Measurements from ENCODE around the gene TRIP10. TPM values are rescaled to one million over a fixed set of nuclear protein-coding genes. Genes with fewer than 3 reads are reported as not detected.

TRIP10 gene
- polyA plus RNA-seq, 1 donor, result 58.5 TPM

DNA sequence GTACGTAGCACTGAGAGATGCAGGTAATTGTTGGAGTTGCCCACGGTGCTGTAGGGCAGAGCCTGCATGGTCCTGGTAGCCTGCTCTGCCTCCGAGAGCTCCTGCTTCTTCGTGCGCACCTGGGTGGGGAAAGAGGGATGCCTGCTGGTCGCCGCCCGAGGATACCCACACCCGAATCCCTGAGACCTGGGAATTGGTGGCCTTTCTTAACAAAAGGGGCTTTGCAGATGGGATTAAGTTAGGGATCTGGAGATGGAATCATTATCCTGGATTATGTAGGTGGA lies 28.5 kb upstream of the TRIP10 start:
- no peak for DNase-seq (ENCODE audit: low read depth)

DNA sequence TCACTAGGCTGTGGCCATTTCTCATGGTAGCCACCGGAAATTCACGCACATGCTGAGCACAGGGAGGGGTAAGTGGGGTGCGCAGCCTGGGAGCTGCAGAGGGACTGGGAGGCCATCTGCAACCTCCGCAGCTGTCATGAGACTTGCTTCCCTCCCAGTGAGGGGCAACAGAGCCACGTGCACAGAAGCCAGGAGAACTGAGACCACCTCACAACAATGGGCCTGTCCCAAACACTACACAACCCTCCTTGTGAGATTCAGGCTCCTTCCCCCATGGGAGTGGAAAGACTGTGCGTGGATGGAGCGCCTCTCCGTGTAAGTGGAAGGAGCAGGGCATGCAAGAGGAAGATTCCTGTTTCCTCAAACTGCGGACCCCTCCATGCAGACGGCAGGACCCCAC lies 27.9 kb upstream of the TRIP10 start:
- no peak for DNase-seq (ENCODE audit: low read depth)

DNA sequence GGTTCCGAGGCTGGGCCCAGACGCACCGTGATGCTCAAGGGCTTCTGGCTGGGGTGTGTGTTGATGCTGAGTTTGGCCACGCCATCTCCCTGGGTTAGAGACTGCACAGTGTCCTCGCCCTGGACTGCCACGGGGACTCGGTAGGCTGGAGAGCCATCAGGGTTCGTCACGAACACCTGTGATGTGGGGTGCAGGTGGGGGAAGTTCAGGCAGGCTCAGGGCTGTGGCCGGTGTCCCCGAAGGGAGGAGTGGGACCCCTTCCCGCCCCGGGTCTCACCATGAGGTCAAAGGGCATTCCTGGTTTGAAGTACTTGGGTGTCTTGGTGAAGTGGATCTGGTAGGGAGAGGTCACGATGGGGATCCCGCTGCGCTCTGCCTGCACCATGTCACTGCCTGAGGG lies 27.2 kb upstream of the TRIP10 start:
- no peak for DNase-seq (ENCODE audit: low read depth)

DNA sequence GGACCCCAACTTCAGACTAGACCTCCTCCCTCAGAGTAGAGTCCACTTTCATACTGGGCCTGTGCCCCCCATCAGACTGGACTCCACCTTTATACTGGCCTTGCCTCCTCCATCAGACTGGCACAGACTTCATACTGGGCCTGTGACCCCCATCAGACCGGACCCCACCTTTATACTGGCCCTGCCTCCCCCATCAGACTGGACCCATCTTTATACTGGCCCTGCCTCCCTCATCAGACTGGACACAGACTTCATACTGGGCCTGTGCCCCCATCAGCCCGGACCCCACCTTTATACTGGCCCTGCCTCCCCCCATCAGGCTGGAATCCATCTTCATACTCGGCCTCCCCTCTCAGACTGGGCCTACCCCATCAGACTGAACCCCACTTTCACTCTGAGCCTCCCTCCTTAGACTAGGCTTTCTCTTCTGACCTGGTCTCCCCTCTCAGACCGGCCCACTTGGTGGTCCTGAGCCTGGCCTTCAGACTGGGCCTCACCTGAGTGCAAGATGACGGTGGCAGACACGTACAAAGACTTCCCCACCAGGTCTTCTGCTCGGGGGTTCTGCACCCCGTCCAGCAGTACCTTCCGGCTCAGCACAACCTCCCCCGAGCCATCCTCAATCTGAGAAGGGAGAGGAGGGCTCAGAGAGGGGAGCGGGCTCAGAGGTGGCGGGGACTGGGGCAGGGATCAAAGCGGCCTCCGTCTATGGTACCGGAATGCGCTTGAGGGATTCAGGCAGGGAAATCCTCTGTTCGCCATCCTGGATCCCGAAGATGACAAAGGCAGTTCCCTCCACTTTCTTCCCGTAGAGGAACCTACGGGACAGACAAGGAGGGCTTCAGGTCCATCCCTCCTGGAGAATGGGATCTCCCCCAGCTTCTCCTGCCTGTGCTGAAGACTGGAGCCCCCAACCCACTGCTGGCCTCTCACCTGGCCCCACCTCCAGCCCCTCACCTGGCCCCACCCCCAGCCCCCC lies 26.5 kb upstream of the TRIP10 start:
- DNase-seq (ENCODE audit: low read depth), result no peak

DNA sequence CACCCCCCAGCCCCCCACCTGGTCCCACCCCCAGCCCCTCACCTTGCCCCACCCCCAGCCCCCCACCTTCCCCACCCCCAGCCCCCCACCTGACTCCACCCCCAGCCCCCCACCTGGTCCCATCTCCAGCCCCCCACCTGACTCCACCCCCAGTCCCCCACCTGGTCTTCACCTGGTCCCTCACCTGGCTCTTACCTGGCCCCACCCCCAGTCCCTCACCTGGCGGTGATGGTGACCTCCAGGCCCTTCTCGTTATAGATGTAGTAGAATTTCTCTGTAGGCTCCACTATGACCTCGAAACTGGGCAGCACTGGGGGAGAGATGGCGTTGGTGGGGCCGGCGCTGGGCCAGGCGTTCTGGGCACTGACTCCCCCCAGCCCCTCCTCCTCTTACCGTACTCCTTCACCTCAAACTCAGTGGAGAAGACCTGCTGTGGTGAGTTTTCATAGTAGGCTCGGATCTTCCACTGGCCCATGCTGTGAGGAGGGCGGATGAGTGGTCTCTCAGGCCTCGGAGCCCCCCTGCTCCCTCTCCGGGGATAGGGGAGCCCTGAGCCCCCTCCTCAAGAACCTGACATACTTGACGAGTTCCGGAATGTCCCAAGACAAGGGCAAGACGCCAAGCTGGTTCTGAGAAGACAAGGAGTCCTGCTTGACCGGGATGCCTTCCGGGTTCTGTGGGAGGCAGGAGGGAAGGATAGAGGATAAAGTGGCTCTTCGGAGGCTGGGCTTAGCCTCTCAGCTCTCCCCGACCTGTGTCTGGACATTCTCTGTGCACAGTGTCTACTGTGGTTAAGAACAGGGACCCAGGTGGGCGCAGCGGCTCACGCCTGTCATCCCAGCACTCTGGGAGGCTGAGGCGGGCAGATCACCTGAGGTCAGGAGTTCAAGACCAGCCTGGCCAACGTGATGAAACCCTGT lies 25.4 kb upstream of the TRIP10 start:
- no peak for DNase-seq (ENCODE audit: low read depth)

DNA sequence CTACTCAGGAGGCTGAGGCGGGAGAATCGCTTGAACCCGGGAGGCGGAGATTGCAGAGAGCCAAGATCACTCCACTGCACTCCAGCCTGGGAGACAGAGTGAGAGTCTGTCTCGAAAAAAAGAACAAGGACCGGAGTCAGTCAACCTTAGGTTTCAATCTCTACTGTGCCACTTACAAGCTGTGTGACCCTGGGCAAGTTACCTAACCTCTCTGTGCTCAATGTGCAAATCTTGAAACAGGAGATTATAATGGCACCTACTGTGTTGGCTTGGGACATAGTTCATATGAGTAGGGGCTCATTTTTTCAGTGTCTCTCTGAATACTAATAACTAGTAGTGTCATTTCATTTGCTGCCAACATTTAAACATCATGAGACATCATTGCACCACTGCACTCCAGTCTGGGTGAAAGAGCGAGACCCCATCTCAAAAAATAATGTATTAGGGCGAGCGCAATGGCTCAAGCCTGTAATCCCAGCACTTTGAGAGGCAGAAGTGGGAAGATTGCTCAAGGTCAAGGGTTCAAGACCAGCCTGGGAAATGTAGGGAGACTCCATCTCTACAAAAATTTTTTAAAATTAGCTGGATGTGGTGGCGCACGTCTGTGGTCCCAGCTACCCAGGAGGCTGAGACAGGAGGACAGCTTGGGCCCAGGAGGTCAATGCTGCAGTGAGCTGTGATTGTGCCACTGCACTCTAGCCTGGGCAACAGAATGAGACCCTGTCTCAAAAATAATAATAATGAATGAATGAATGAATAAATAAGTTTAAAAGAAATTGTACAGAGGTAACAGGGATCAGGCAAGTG lies 24.5 kb upstream of the TRIP10 start:
- no peak for DNase-seq (ENCODE audit: low read depth)

DNA sequence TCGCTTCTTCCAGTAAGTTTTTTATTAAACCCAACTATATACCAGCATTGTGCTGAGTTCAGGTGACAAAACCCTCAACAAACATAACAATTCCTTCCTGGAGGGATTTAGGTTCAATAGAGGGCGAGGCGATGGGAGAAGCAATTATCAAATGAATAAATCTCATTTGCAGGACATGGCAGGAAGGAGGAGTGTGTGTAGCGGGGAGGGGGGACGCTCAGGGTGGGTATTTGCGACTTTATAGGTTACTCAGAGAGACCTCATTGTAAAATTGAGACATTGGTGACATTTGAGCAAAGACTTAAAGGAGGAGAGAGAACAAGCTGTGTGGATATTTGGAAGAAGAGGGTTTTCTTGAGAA lies 22.9 kb upstream of the TRIP10 start:
- no peak for DNase-seq (ENCODE audit: low read depth)

DNA sequence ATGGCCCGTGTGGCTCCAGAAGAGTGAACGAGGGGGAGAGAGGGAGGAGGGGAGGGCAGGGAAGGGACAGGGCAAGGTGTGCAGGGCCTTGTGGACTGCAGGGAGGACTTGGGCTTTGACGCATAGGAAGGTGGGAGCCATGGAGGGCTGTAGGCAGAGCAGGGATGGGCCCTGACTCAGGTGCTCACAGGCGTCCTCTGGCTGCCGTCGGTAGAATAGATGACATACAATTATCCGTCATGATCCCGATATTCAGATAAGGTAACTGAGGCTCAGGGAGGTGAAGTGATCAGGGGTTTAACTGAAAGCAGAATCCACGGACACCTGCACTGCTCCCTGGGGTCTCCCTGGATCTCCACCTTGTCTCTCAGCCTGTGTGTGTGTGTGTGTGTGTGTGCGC lies 22.4 kb upstream of the TRIP10 start:
- DNase-seq (ENCODE audit: low read depth), result no peak

DNA sequence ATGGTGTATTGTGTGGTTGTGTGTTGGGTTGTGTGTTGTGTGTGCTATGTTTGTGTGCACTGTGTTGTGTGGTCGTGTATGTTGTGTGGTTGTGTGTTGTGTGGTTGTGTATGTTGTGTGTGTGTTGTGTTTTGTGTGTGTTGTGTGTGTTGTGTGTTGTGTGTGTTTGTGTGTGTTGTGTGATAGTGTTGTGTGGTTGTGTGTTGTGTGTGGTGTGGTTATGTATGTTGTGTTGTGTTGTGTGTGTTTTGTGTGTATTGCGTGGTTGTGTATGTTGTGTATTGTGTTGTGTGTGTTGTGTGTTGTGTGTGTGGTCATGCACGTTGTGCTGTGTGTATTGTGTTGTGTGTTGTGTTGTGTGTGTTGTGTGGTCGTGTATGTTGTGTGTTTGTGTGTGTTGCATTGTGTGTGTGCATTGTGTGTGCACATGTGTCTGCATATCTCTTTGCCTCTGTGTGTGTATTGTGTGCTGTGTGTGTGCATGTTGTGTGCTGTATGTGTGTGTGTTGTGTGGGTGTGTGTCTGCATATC lies 22.0 kb upstream of the TRIP10 start:
- no peak for DNase-seq (ENCODE audit: low read depth)

DNA sequence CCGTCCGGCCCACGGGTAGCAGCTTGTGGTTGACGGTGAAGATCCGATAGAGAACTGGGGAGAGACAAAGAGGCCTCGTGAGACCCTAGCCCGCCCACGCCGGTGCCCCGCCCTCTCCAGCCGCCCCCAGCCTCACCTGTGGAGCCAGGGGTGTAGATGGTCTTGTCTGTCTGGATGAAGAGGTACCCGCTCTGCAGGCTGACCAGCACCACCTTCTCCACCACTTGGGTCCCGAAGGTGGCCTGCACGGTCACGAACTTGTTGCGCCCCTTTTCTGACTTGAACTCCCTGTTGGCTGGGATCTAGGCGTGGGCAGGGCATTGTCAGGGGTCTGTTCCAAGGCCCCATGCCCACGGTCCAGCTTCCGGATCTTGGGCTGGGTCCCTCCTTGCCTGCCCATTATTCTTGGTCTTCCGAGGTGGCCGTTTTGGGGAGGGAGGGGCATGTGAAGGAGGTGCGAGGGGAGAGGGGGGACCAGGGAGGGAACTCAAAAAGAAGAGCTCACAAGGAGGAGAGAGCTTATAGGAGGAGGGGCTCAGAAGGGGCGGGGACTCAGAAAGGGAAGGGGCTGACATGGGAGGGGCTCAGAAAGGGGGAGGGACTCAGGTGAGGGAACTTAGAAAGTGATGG lies 21.3 kb upstream of the TRIP10 start:
- no peak for DNase-seq (ENCODE audit: low read depth)

DNA sequence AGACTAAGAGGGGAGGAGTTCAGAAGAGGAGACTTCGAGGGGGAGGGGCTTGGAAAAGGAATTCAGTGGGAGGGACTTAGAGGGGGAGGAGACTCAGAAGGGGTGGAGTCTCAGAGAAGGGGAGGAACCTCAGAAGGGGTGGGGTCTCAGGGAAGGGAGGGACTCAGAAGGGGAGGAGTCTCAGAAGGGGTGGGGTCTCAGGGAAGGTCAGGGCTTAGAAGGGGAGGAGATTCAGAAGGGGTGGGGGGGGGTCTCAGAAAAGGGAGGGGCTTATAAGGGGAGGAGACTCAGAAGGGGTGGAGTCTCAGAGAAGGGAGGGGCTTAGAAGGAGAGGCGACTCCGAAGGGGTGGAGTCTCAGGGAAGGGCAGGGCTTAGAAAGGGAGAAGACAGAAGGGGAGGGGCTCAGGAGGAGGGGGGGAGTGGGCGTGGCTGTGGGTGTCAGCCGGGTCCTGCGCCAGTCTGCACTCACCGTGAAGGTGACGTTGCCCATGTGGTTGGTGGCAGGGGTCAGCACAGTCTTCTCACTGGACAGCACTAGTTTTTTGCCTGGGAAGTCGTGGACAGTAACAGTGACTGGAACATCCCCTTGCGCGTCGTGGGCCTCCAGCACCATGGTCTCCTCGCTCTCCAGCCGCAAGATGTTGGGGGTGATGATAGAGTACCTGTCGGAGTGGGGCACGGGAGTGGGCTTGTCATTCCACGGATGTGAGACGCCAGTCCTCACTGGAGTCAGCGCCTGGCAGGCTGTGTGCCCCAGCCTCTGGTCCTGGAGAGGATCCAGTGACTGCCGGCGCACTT lies 20.5 kb upstream of the TRIP10 start:
- no peak for DNase-seq (ENCODE audit: low read depth)

DNA sequence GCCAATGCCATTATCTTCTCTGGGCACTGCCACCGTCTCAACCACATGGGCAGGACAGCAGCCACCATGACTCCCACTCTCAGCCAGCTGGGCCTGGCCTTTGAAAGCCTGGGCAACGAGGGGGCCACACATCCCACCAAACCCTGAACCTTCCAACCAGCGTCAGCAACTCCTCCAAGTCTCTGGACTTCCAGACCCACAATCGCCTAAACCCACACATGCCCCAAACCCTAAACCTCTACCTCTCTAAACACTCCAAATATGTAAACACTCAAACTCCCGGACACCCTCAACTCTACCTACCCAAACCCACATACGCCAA lies 20.0 kb upstream of the TRIP10 start:
- DNase-seq (ENCODE audit: low read depth), result no peak

DNA sequence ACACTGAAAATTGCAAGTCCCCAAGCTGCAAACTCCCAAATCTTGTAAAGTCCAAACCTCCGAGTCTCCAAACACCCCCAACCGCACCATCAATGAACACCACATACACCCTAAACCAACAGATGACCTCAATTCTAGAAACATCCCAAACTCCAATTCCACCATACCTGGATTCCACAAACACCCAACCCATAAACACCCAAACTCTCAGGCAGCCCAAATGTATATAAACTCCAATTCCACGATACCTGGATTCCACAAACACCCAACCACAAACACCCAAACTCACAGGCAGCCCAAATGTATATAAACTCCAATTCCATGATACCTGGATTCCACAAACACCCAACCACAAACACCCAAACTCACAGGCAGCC lies 19.5 kb upstream of the TRIP10 start:
- no peak for DNase-seq (ENCODE audit: low read depth)

DNA sequence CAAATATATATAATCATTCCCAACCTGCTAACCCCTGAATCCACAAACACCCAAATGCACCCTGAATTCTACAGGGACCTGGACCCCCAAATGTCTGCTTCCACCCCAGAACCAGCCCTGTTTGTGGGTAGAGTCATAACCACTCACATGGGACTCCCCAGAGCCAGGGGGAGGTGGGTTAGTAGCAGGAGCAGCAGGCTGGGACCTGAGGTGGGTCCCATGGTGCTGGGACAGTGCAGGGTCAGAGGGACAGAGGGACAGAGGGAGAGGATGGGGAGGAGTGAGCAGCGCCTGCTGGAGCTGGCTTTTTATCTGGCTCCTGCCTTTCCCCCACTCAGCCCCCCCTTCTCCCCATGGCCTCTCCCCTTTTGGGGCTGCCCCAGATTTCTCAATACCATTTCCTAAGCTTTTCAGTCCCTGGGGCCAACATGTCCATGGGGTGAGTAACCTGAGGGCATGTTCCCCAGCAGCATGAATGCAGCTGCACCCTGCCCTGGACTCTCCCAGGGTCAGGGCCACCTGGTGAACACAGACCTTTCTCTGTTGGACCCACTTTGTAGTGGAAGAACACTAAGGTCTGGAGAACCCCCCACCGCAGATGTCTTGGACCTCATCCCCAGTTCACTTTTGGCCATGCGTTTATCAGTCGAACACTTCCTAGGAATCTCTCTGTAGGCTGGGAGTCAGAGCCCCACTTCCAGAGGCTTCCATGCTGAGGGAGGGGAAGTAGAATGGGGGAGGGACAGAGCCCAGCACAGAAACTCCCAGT lies 18.9 kb upstream of the TRIP10 start, which contains the start of gene C3:
Gene C3 (minus strand): TSS at position 282 of the 769 bp plus-strand sequence. CDS start 61 bp downstream, at position 221.
- DNase-seq (ENCODE audit: low read depth), result no peak

DNA sequence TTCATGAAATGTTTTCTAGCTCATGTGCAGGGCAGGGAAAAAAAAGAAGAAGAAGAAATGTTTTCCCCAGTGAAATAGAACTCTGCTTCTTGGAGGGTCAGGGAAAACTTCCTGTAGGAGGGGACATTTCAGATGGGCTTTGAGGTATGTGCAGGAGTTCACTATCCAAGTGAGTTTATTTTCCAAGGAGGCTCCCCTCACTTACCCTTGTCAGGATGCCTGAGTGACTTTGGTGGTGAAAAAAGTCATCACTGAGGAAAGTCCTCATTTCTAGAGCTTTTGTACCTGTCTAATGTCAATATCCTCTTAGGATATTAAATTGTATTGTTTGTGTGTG lies 18.4 kb upstream of the TRIP10 start:
- no peak for DNase-seq (ENCODE audit: low read depth)

DNA sequence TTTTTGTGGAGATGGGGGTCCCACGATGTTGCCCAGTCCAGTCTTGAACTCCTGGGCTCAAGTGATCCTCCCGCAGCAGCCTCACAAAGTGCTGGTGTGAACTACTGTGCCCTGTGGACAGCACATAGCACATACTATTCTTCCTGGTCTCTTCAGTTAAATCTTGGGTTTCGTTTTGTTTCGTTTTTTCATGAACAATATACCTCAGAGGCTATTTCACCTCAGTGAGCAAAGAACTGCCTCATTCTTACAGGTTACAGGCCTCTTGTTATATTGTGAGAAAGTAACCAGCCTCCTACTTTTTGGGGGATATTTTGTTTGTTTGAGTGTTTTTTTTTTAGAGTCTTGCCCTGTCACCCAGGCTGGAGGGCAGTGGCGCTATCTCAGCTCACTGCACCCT lies 17.7 kb upstream of the TRIP10 start:
- no peak for DNase-seq (ENCODE audit: low read depth)

DNA sequence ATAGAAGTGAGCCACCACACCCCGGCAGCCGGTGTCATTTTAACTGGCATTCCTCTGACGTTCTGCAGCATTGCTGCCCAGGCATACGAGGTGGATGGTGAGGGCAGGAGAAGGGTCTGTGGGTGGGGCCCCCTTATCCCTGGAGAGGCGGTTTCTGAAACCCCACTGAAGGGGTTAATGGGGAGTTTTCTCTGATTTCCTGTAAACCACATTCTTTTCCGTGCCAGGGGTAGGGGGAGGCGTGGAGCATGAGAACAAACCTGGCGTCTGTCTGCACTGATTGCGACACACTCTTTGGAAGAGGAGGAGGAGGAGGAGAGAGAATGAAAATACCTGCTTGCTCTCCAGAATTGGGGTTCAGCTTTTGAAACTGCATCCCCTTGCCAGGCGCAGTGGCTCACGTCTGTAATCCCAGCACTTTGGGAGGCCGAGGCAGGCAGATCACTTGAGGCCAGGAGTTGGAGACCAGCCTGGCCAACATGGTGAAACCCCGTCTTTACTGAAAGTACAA lies 16.3 kb upstream of the TRIP10 start:
- DNase-seq (ENCODE audit: low read depth), result no peak

DNA sequence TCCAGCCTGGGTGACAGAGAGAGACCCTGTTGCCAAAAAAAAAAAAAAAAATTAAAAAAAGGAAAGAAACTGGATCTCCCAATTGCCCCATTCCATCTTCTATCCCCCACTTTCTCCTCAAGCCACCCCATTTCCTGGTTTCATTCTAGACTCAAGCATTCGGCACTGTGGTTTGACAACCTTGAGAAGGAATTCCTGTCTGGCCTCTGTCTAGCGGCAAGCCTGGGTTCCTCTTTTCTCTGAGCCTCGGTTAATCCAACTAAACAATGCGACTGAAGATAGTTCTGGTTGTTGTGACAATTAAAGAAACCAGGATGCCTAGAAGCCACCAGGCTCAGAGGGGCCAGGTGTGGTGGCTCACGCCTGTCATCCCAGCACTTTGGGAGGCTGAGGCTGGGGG lies 15.7 kb upstream of the TRIP10 start:
- DNase-seq (ENCODE audit: low read depth), result no peak

DNA sequence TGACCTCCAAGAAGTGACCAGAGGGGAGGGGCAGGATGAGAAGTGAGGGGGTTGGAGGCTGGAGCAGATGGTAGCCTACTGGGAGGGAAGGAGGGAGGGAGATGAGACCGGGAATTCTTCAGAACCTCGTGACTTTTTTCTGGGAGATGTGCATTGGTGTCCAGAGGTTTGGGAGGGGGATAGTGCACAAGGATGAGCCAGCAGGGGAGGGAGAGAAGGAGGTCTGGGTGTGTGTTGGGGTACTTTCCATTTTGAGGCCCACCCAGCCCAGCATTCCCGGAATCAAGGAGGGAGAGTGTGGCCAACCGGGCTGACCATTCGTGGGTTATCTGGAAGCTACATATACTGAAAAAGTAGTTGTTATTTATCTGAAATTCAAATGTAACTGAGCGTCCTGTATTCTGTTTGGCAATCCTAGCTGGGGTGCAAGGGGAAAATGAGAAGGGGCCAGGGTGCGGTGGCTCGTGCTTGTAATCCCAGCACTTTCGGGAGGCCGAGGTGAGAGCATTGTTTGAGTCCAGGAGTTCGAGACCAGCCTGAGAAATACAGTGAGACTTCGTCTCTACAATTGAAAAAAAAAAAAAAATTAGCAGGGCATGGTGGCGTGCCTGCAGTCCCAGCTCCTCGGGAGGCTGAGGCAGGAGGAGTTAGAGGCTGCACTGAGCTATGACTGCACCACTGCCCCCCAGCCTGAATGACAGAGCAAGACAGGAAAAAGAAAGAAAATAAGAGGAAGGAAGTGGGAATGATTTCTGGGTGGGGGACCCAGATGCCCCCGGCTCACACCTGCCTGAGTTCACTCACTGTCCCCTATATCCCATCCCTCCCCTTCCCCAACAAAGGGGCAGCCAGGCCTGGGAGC lies 14.6 kb upstream of the TRIP10 start:
- DNase-seq (ENCODE audit: low read depth), result no peak
